HCT116 (cell line): ENCODE data around the gene EIF1AD. TPM values are rescaled to one million over a fixed set of nuclear protein-coding genes. Genes with fewer than 3 reads are reported as not detected.

Experiments
- ATAC-seq: fragments of 200-7000 bp; cut with Tn5 transposase; 2 replicates; pipeline ENCODE4 v1.9.1; 2020; ENCODE audit warnings: mild to moderate bottlenecking, moderate library complexity
- BruUV-seq: library from RNA; stranded (reverse); fragments of 400-500 nt; replicated peaks from 2 replicates; lab custom pipeline; 2021; lab: Mats Ljungman, UMichigan
- CTCF ChIA-PET: fragments of 300-600 bp; sonication (Branson Sonifier 250); formaldehyde crosslinking; loops from one replicate; lab custom pipeline; 2021; ENCODE audit warnings: antibody characterized with exemption; lab: Charles Lee
- POLR2A ChIA-PET: fragments of 300-600, 350-600 bp; sonication (Branson Sonifier 250); formaldehyde crosslinking; loops from one replicate; lab custom pipeline; 2021; ENCODE audit warnings: antibody characterized with exemption; lab: Charles Lee
- RAD21 ChIA-PET, 2 experiments: fragments of 300-600 bp; sonication (Branson Sonifier 250); formaldehyde crosslinking; loops; one replicate each; lab custom pipeline; 2023; ENCODE audit warnings: low total read pairs in 2 of 2; ENCODE audit not compliant: uncharacterized antibody in 2 of 2, unreplicated experiment in 2 of 2, low non-redundant PET in 1 of 2; lab: Charles Lee
- DNase-seq: peaks from one replicate; pipeline ENCODE4 v3.0.0-alpha.2; 2010; ENCODE audit warnings: low read depth, low spot score
- H2AFZ ChIP-seq: fragments of 200-600 bp; shearing (Covaris generic), sonication (generic); 2 replicates; pipeline ENCODE4 v1.6.1; 2017; ENCODE audit warnings: low read depth, mixed run types, mixed read lengths, antibody characterized with exemption, low read length; ENCODE audit not compliant: poor library complexity, severe bottlenecking
- H3K27ac ChIP-seq: 2 replicates; pipeline ENCODE4 v1.5.1; 2012; ENCODE audit warnings: low read depth, low read length
- H3K27me3 ChIP-seq: fragments of 200-600 bp; sonication (generic); 2 replicates; pipeline ENCODE4 v1.6.1; 2016; ENCODE audit warnings: mixed run types, low read length, mixed read lengths; ENCODE audit not compliant: insufficient read depth
- H3K36me3 ChIP-seq, 2 experiments: fragments of 200-500 bp in 1 of 2; fragments of 200-600 bp in 1 of 2; sonication (Bioruptor generic) in 1 of 2; sonication (generic) in 1 of 2; 2 replicates each; pipeline versions ENCODE4 v1.5.1 to v1.6.1; 2014 to 2016; ENCODE audit warnings: low read length in 2 of 2, inconsistent platforms in 1 of 2, mixed read lengths in 1 of 2, mixed run types in 1 of 2; ENCODE audit not compliant: insufficient read depth in 2 of 2, control insufficient read depth in 1 of 2
- H3K4me1 ChIP-seq, 2 experiments: fragments of 200-600 bp in 1 of 2; sonication (generic) in 1 of 2; 2 replicates each; pipeline versions ENCODE4 v1.5.1 to v1.6.1; 2012 to 2017; ENCODE audit warnings: low read length in 2 of 2, inconsistent platforms in 1 of 2, mild to moderate bottlenecking in 1 of 2, mixed read lengths in 1 of 2, mixed run types in 1 of 2, moderate library complexity in 1 of 2; ENCODE audit not compliant: insufficient read depth in 2 of 2, control insufficient read depth in 1 of 2
- H3K4me2 ChIP-seq: fragments of 200-600 bp; sonication (generic); 2 replicates; pipeline ENCODE4 v1.6.1; 2017; ENCODE audit warnings: mixed run types, low read length, mixed read lengths
- H3K4me3 ChIP-seq, 2 experiments: fragments of 200-600 bp in 1 of 2; sonication (generic) in 1 of 2; replicated peaks in 1 of 2; 2 replicates each; pipeline ENCODE4 v1.5.1; 2011 to 2016; ENCODE audit warnings: low read length in 2 of 2, control low read depth in 1 of 2, low read depth in 1 of 2, mild to moderate bottlenecking in 1 of 2, mixed read lengths in 1 of 2, mixed run types in 1 of 2
- H3K79me2 ChIP-seq: fragments of 200-600 bp; sonication (generic); 2 replicates; pipeline ENCODE4 v1.6.1; 2017; ENCODE audit warnings: mild to moderate bottlenecking, mixed run types, low read length, moderate library complexity, mixed read lengths; ENCODE audit not compliant: insufficient read depth
- H3K9ac ChIP-seq: fragments of 200-600 bp; sonication (generic); 2 replicates; pipeline ENCODE4 v1.6.1; 2016; ENCODE audit warnings: low read length, mixed read lengths
- H3K9me2 ChIP-seq: fragments of 200-600 bp; sonication (generic), shearing (Covaris generic); 2 replicates; pipeline ENCODE4 v1.6.1; 2017; ENCODE audit warnings: mixed run types, mild to moderate bottlenecking, moderate library complexity; ENCODE audit not compliant: insufficient read depth
- H3K9me3 ChIP-seq, 2 experiments: fragments of 200-500 bp in 1 of 2; fragments of 200-600 bp in 1 of 2; sonication (Bioruptor generic) in 1 of 2; sonication (generic) in 1 of 2; 2 replicates each; pipeline ENCODE4 v1.6.1; 2014 to 2017; ENCODE audit warnings: low read length in 2 of 2, mixed read lengths in 2 of 2, inconsistent platforms in 1 of 2, low read depth in 1 of 2, mild to moderate bottlenecking in 1 of 2, mixed run types in 1 of 2, moderate library complexity in 1 of 2; ENCODE audit not compliant: control insufficient read depth in 1 of 2, insufficient read depth in 1 of 2
- H4K20me1 ChIP-seq: fragments of 200-600 bp; sonication (generic), shearing (Covaris generic); 2 replicates; pipeline ENCODE4 v1.6.1; 2017; ENCODE audit warnings: mixed run types, mild to moderate bottlenecking, moderate library complexity; ENCODE audit not compliant: insufficient read depth
- CBX3 ChIP-seq: IDR thresholded peaks from 2 replicates; pipeline ENCODE4 v1.6.1; 2012; ENCODE audit warnings: low read depth
- EZH2 ChIP-seq: fragments of 200-600 bp; sonication (generic); IDR thresholded peaks from 2 replicates; pipeline ENCODE4 v1.6.1; 2017; ENCODE audit warnings: antibody characterized with exemption, mixed run types
- EZH2phosphoT487 ChIP-seq: fragments of 200-600 bp; IDR thresholded peaks from 2 replicates; pipeline ENCODE4 v1.6.1; 2018; ENCODE audit warnings: antibody characterized with exemption, borderline replicate concordance
- FOSL1 ChIP-seq: IDR thresholded peaks from 2 replicates; pipeline ENCODE4 v1.6.1; 2012; ENCODE audit warnings: low read depth
- RAD21 ChIP-seq: IDR thresholded peaks from 2 replicates; pipeline ENCODE4 v1.6.1; 2012; ENCODE audit warnings: low read depth, mild to moderate bottlenecking
- REST ChIP-seq: IDR thresholded peaks from 2 replicates; pipeline ENCODE4 v1.6.1; 2012; ENCODE audit warnings: low read depth
- SIN3A ChIP-seq: IDR thresholded peaks from 2 replicates; pipeline ENCODE4 v1.6.1; 2012; ENCODE audit warnings: low read depth
- SP1 ChIP-seq: IDR thresholded peaks from 2 replicates; pipeline ENCODE4 v1.6.1; 2012; ENCODE audit warnings: low read depth
- TCF7L2 ChIP-seq: IDR thresholded peaks from 2 replicates; pipeline ENCODE4 v1.7.0; 2011; ENCODE audit warnings: borderline replicate concordance, inconsistent platforms; ENCODE audit not compliant: insufficient read depth, insufficient read length; ENCODE audit errors: extremely low read depth
- YY1 ChIP-seq: IDR thresholded peaks from 2 replicates; pipeline ENCODE4 v1.6.1; 2011; ENCODE audit warnings: low read length, low read depth, moderate library complexity, mild to moderate bottlenecking; ENCODE audit not compliant: insufficient replicate concordance; ENCODE audit errors: extremely low read depth
- intact Hi-C: fragments of 100-400 bp; cut with micrococcal nuclease; formaldehyde crosslinking; loops from 2 replicates; pipeline ENCODE4 v1.10.0; 2022
- total RNA-seq: library from RNA; stranded (reverse); gene quantifications from one replicate; pipeline ENCODE4 v1.2.1, GENCODE V29; 2021; ENCODE audit not compliant: unreplicated experiment
- TF ChIP-seq, protein P1 (sequence below): IDR thresholded peaks from 2 replicates; pipeline ENCODE4 v1.6.1; 2012
- TF ChIP-seq, protein P2 (sequence below), 3 experiments: fragments of 200-600 bp in 1 of 3; sonication (generic) in 1 of 3; IDR thresholded peaks in 2 of 3; conservative IDR thresholded peaks in 1 of 3; 2 replicates each; pipeline ENCODE4 v1.5.1; 2012 to 2017; ENCODE audit warnings: low read depth in 2 of 3, low read length in 2 of 3, antibody characterized with exemption in 1 of 3, borderline replicate concordance in 1 of 3, control low read depth in 1 of 3, mild to moderate bottlenecking in 1 of 3, mixed read lengths in 1 of 3, mixed run types in 1 of 3, moderate library complexity in 1 of 3; ENCODE audit not compliant: insufficient read depth in 1 of 3

EIF1AD gene
- total RNA-seq, 1 experiment from 2014 or later = 45.5 TPM

GRCh38 chr11:65973439-65974110, 28.4 kb downstream of the EIF1AD start:
- ChIA-PET POLR2A (interaction anchor here (0.5 kb wide), 1 partner anchor 41 kb away, joined by 3 read pairs; no protein-coding TSS in a partner anchor), RAD21 (no interaction called here), CTCF (no interaction called here)
- Histone ChIP-seq H3K27me3 (no peaks in the 10 kb centered on the region), H3K4me1 (no peaks in the 10 kb centered on the region), H3K79me2 (no peaks in the 10 kb centered on the region), H3K36me3 (peaks cover 10 to 15% of the 10 kb centered on the region in 2 experiments; a peak in 3 of 4 replicates), H3K27ac (no peak overlapping the region), H3K9ac (no peak overlapping the region), H2AFZ (no peak overlapping the region), H4K20me1 (no peaks in the 10 kb centered on the region), H3K9me2 (no peaks in the 10 kb centered on the region), H3K9me3 (no peaks in the 10 kb centered on the region), H3K4me3 (no peak overlapping the region), H3K4me2 (no peak overlapping the region)
- no peak for DNase-seq
- no peak for ATAC-seq
- no TSS peak for BruUV-seq
- intact Hi-C loops = no loop called here
- TF ChIP-seq TCF7L2 = no peak
- no peak for TF ChIP-seq EZH2phosphoT487
- no peak for TF ChIP-seq RAD21
- TF ChIP-seq, protein P1, sequence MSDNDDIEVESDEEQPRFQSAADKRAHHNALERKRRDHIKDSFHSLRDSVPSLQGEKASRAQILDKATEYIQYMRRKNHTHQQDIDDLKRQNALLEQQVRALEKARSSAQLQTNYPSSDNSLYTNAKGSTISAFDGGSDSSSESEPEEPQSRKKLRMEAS = no peak

- H4K20me1 ChIP-seq = no peaks in the 10 kb centered on the region
- H2AFZ ChIP-seq = no peak overlapping the region
- RAD21 ChIA-PET = no interaction called here
- H3K9me3 ChIP-seq = no peaks in the 10 kb centered on the region
- no peak overlapping the region; the same call in 1 of the 2 replicates for H3K27ac ChIP-seq
- intact Hi-C loops = no loop called here
- DNase-seq (no peak), ATAC-seq (no peak)
- H3K9me2 ChIP-seq = no peaks in the 10 kb centered on the region
- peaks cover 14 to 19% of the 10 kb centered on the region in 2 experiments; a peak in 3 of 4 replicates for H3K36me3 ChIP-seq
- CTCF ChIA-PET = interaction anchor here (0.9 kb wide), 1 partner anchor 112 kb away, joined by 3 read pairs; the partner anchor contains the start of gene MUS81
- no peak overlapping the region for H3K4me3 ChIP-seq
- H3K27me3 ChIP-seq = no peaks in the 10 kb centered on the region
- no peak overlapping the region for H3K9ac ChIP-seq
- BruUV-seq = no TSS peak
- peaks cover 4% of the 10 kb centered on the region; the same call in 1 of the 2 replicates for H3K79me2 ChIP-seq
- POLR2A ChIA-PET = interaction anchor here (1.1 kb wide), 1 partner anchor 83 kb away, joined by 5 read pairs; no protein-coding TSS in a partner anchor
- no peaks in the 10 kb centered on the region for H3K4me1 ChIP-seq
- H3K4me2 ChIP-seq = no peak overlapping the region
- TF ChIP-seq, protein P1 = no peak
- TF ChIP-seq YY1 (no peak), REST (no peak), FOSL1 (no peak), EZH2 (no peak), TCF7L2 (no peak), EZH2phosphoT487 (no peak), SIN3A (no peak), CBX3 (no peak), SP1 (no peak)
- TF ChIP-seq, protein P2, sequence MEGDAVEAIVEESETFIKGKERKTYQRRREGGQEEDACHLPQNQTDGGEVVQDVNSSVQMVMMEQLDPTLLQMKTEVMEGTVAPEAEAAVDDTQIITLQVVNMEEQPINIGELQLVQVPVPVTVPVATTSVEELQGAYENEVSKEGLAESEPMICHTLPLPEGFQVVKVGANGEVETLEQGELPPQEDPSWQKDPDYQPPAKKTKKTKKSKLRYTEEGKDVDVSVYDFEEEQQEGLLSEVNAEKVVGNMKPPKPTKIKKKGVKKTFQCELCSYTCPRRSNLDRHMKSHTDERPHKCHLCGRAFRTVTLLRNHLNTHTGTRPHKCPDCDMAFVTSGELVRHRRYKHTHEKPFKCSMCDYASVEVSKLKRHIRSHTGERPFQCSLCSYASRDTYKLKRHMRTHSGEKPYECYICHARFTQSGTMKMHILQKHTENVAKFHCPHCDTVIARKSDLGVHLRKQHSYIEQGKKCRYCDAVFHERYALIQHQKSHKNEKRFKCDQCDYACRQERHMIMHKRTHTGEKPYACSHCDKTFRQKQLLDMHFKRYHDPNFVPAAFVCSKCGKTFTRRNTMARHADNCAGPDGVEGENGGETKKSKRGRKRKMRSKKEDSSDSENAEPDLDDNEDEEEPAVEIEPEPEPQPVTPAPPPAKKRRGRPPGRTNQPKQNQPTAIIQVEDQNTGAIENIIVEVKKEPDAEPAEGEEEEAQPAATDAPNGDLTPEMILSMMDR (IDR thresholded peaks at IDR 0.05 in 2 of 3, conservative IDR thresholded peaks at IDR 0.05 in 1 of 3; ENCODE audit: borderline replicate concordance in 1 of 3, insufficient read depth in 1 of 3, low read depth in 2 of 3, low read length in 2 of 3) = no peak
Measured at GRCh38 chr11:65972116-65972515, 29.8 kb downstream of the EIF1AD start.
